ENCODE data around the gene ATOH8.

GRCh38 chr2:85733121-85733960 is 20.4 kb upstream of the ATOH8 start:
- TF ChIP-seq POLR2A (IDR thresholded peaks at IDR 0.05): no peak
- TF ChIP-seq, protein P1, sequence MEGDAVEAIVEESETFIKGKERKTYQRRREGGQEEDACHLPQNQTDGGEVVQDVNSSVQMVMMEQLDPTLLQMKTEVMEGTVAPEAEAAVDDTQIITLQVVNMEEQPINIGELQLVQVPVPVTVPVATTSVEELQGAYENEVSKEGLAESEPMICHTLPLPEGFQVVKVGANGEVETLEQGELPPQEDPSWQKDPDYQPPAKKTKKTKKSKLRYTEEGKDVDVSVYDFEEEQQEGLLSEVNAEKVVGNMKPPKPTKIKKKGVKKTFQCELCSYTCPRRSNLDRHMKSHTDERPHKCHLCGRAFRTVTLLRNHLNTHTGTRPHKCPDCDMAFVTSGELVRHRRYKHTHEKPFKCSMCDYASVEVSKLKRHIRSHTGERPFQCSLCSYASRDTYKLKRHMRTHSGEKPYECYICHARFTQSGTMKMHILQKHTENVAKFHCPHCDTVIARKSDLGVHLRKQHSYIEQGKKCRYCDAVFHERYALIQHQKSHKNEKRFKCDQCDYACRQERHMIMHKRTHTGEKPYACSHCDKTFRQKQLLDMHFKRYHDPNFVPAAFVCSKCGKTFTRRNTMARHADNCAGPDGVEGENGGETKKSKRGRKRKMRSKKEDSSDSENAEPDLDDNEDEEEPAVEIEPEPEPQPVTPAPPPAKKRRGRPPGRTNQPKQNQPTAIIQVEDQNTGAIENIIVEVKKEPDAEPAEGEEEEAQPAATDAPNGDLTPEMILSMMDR (IDR thresholded peaks at IDR 0.05): no peak

Measured in uterus (tissue), 2 donors.